Measurements from ENCODE around the gene ARAP2.

DNA sequence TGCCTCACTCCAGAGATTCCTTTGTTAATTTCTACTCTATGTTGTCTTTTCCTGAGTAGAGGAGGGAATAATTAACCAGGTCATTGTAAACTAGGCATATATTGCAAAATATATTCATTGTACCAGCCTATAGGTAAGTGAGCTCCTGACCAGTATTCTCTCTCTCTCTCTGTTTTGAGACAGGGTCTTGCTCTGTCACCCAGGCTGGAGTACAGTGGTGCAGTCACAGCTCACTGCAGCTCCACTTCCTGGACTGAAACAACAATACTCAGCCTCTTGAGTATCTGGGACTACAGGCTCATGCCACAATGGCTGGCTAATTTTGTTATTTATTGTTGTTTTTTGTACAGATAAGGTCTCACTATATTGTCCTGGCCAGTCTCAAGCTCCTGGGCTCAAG is 198.3 kb downstream of the ARAP2 start:
- TF ChIP-seq CTCF (IDR thresholded peaks at IDR 0.05; ENCODE audit: poor library complexity) (no peak), EZH2 (IDR thresholded peaks at IDR 0.05; ENCODE audit: borderline replicate concordance) (no peak), EZH2phosphoT487 (IDR thresholded peaks at IDR 0.05; ENCODE audit: low read depth, severe bottlenecking, unreplicated experiment) (no peak)
